IMR-90 (cell line): ENCODE results near the gene ARL2. TPM values are rescaled to one million over a fixed set of nuclear protein-coding genes. Genes with fewer than 3 reads are reported as not detected.

Experiments
- ATAC-seq: fragments of 200-7000 bp; cut with Tn5 transposase; 2 replicates; pipeline ENCODE4 v1.9.1; 2020; ENCODE audit warnings: low read depth, mild to moderate bottlenecking, moderate library complexity
- BruUV-seq: library from RNA; stranded (reverse); fragments of 400-500 nt; replicated peaks from 2 replicates; lab custom pipeline; 2021; lab: Mats Ljungman, UMichigan
- CTCF ChIA-PET: fragments of 300-600 bp; formaldehyde crosslinking; extraction: SDS; loops from one replicate; lab custom pipeline; 2021; ENCODE audit warnings: antibody characterized with exemption; lab: Yijun Ruan, JAX
- POLR2A ChIA-PET: fragments of 300-600 bp; sonication (Branson Sonifier 250); formaldehyde crosslinking; loops from one replicate; lab custom pipeline; 2022; ENCODE audit warnings: antibody characterized with exemption; ENCODE audit not compliant: unreplicated experiment; lab: Charles Lee
- DNase-seq: peaks from one replicate; pipeline ENCODE4 v3.0.0; 2013
- H2AFZ ChIP-seq: replicated peaks from 2 replicates; pipeline ENCODE3; 2013; ENCODE audit warnings: low read length, mild to moderate bottlenecking; ENCODE audit not compliant: poor library complexity
- H2AK5ac ChIP-seq: 2 replicates; pipeline ENCODE4 v1.6.1; 2013; ENCODE audit warnings: low read depth, low read length, inconsistent platforms
- H2AK9ac ChIP-seq: replicated peaks from 2 replicates; pipeline ENCODE3; 2013; ENCODE audit warnings: mild to moderate bottlenecking, low read depth, low read length, moderate library complexity; ENCODE audit not compliant: poor library complexity
- H2BK120ac ChIP-seq: 2 replicates; pipeline ENCODE4 v1.6.1; 2013; ENCODE audit warnings: low read depth, low read length, inconsistent platforms
- H2BK15ac ChIP-seq: 3 replicates; pipeline ENCODE4 v1.6.1; 2013; ENCODE audit warnings: low read depth, low read length, inconsistent platforms
- H2BK20ac ChIP-seq: 2 replicates; pipeline ENCODE4 v1.6.1; 2013; ENCODE audit warnings: low read depth, mild to moderate bottlenecking, inconsistent platforms, low read length, moderate library complexity
- H2BK5ac ChIP-seq: 2 replicates; pipeline ENCODE4 v1.6.1; 2013; ENCODE audit warnings: mild to moderate bottlenecking, low read depth, low read length, inconsistent platforms; ENCODE audit not compliant: poor library complexity, severe bottlenecking
- H3K14ac ChIP-seq: replicated peaks from 2 replicates; pipeline ENCODE4 v1.6.1; 2013; ENCODE audit warnings: low read depth, low read length, inconsistent platforms
- H3K18ac ChIP-seq: 2 replicates; pipeline ENCODE4 v1.6.1; 2013; ENCODE audit warnings: low read depth, low read length, control low read depth
- H3K23ac ChIP-seq: 2 replicates; pipeline ENCODE4 v1.6.1; 2013; ENCODE audit warnings: low read depth, low read length, inconsistent platforms
- H3K27ac ChIP-seq: 2 replicates; pipeline ENCODE4 v1.5.1; 2013; ENCODE audit warnings: mild to moderate bottlenecking, control low read depth, low read length; ENCODE audit not compliant: insufficient read depth
- H3K27me3 ChIP-seq: 2 replicates; pipeline ENCODE4 v1.6.1; 2013; ENCODE audit warnings: low read length; ENCODE audit not compliant: control insufficient read depth, insufficient read depth
- H3K36me3 ChIP-seq: 2 replicates; pipeline ENCODE4 v1.6.1; 2013; ENCODE audit warnings: low read length, mixed read lengths; ENCODE audit not compliant: control insufficient read depth, insufficient read depth
- H3K4ac ChIP-seq: 2 replicates; pipeline ENCODE4 v1.6.1; 2013; ENCODE audit warnings: low read depth, low read length, inconsistent platforms
- H3K4me1 ChIP-seq: 2 replicates; pipeline ENCODE4 v1.6.1; 2013; ENCODE audit warnings: low read length, mixed read lengths; ENCODE audit not compliant: control insufficient read depth, insufficient read depth
- H3K4me2 ChIP-seq: 2 replicates; pipeline ENCODE4 v1.6.1; 2013; ENCODE audit warnings: low read depth, mild to moderate bottlenecking, control low read depth, low read length, moderate library complexity
- H3K4me3 ChIP-seq: 2 replicates; pipeline ENCODE4 v1.5.1; 2013; ENCODE audit warnings: low read depth, mild to moderate bottlenecking, control low read depth, low read length, moderate library complexity; ENCODE audit not compliant: insufficient read depth
- H3K56ac ChIP-seq: 2 replicates; pipeline ENCODE4 v1.6.1; 2013; ENCODE audit warnings: low read length, inconsistent platforms; ENCODE audit not compliant: insufficient read depth; ENCODE audit errors: extremely low read depth
- H3K79me1 ChIP-seq, 2 experiments: 2 replicates each; pipeline ENCODE4 v1.6.1; 2013; ENCODE audit warnings: low read length in 2 of 2, inconsistent platforms in 1 of 2, low read depth in 1 of 2
- H3K9ac ChIP-seq: 2 replicates; pipeline ENCODE4 v1.6.1; 2013; ENCODE audit warnings: low read depth, low read length, control low read depth
- H3K9me1 ChIP-seq: 2 replicates; pipeline ENCODE4 v1.6.1; 2013; ENCODE audit warnings: low read length, inconsistent platforms; ENCODE audit not compliant: insufficient read depth
- H3K9me3 ChIP-seq: 2 replicates; pipeline ENCODE4 v1.6.1; 2013; ENCODE audit warnings: low read length; ENCODE audit not compliant: control insufficient read depth, insufficient read depth
- H4K20me1 ChIP-seq: 2 replicates; pipeline ENCODE4 v1.6.1; 2013; ENCODE audit warnings: low read length, inconsistent platforms; ENCODE audit not compliant: insufficient read depth
- H4K5ac ChIP-seq: 2 replicates; pipeline ENCODE4 v1.6.1; 2013; ENCODE audit warnings: mild to moderate bottlenecking, low read depth, low read length, control low read depth
- H4K8ac ChIP-seq, 2 experiments: 2 replicates each; pipeline ENCODE4 v1.6.1; 2013; ENCODE audit warnings: low read depth in 2 of 2, low read length in 2 of 2, control low read depth in 1 of 2, inconsistent platforms in 1 of 2
- H4K91ac ChIP-seq: 2 replicates; pipeline ENCODE4 v1.6.1; 2013; ENCODE audit warnings: low read depth, low read length, inconsistent platforms; ENCODE audit not compliant: insufficient read depth
- MAFK ChIP-seq: IDR thresholded peaks from 2 replicates; pipeline ENCODE4 v1.6.1; 2012; ENCODE audit warnings: low read depth, low read length, improper control_type of control experiment
- USF2 ChIP-seq: fragments of 150-350 bp; IDR thresholded peaks from 2 replicates; pipeline ENCODE4 v1.6.1; 2017; ENCODE audit warnings: mild to moderate bottlenecking, antibody characterized with exemption, low read length, low read depth
- WGBS, 2 experiments: methylation state at CpG; one replicate each; pipeline versions ENCODE4 v1.1.5 to v1.1.7; 2013; ENCODE audit warnings: missing lambda C conversion rate in 2 of 2; ENCODE audit not compliant: insufficient read length in 1 of 2; ENCODE audit errors: extremely low coverage in 2 of 2; 5-methylcytosine and 5-hydroxymethylcytosine counted together
- dilution Hi-C: fragments of 300-500 bp; cut with HindIII; formaldehyde crosslinking; loops from one replicate; pipeline ENCODE4 v1.14.3; 2018; ENCODE audit warnings: low sequenced_read_pairs; ENCODE audit not compliant: unreplicated experiment
- in situ Hi-C: fragments of 300-500 bp; cut with MboI; formaldehyde crosslinking; loops from 3 replicates; pipeline ENCODE4 v1.14.3; 2019; ENCODE audit warnings: low sequenced_read_pairs, inconsistent platforms, mixed read lengths
- intact Hi-C: fragments of 100-400 bp; cut with micrococcal nuclease; formaldehyde crosslinking; loops from 2 replicates; pipeline ENCODE4 v1.10.0; 2022
- polyA plus RNA-seq, 3 experiments: library from polyadenylated mRNA; depleted of rRNA; stranded (reverse); fragments of >200 nt; gene quantifications; 2 replicates each; pipeline ENCODE4 v1.2.3, GENCODE V29; 2012; ENCODE audit warnings: low replicate concordance in 1 of 3
- total RNA-seq: library from RNA; depleted of rRNA; stranded (reverse); fragments of >200 nt; gene quantifications from 2 replicates; pipeline ENCODE4 v1.2.3, GENCODE V29; 2012

ARL2 gene
- total and polyA plus RNA-seq, 2 of the 4 experiments (the other 2 are of a cell fraction): 48.9 to 152 TPM

- Histone ChIP-seq H3K14ac (no peak overlapping the region), H3K4me1 (no peaks in the 10 kb centered on the region), H2BK5ac (no peak overlapping the region), H4K8ac (no peak overlapping the region), H3K79me1 (no peaks in the 10 kb centered on the region), H3K9me1 (no peaks in the 10 kb centered on the region), H3K36me3 (no peaks in the 10 kb centered on the region), H3K56ac (no peak overlapping the region), H3K9ac (no peak overlapping the region), H3K23ac (no peak overlapping the region), H4K5ac (no peak overlapping the region), H3K9me3 (no peaks in the 10 kb centered on the region), H3K27ac (no peak overlapping the region), H2AFZ (no peak overlapping the region), H2BK120ac (no peak overlapping the region), H2AK9ac (no peak overlapping the region), H3K27me3 (peaks cover 8% of the 10 kb centered on the region; the same call in 1 of the 2 replicates), H3K4me2 (no peak overlapping the region), H3K4me3 (no peak overlapping the region), H2AK5ac (no peak overlapping the region), H2BK20ac (no peak overlapping the region), H4K91ac (no peak overlapping the region), H4K20me1 (no peaks in the 10 kb centered on the region), H2BK15ac (no peak overlapping the region), H3K18ac (no peak overlapping the region), H3K4ac (no peak overlapping the region)
- 80% methylated on average over 1 of the region's 4 CpGs; no CpG with 5 or more reads in 1 of the 2 experiments for WGBS, 2 experiments
- ATAC-seq: no peak
- DNase-seq: no peak
- in situ Hi-C loops: no loop called here
- intact Hi-C loops: no loop called here
- POLR2A ChIA-PET: no interaction called here
- no peak for TF ChIP-seq USF2
- TF ChIP-seq MAFK: no peak
- BruUV-seq: no TSS peak
- CTCF ChIA-PET: no interaction called here
- dilution Hi-C loops: no loop called here
Measured at GRCh38 chr11:65066805-65067291, 52.9 kb downstream of the ARL2 start.
